AG04450 (cell line): ENCODE measurements around the gene TRAPPC8. TPM values are rescaled to one million over a fixed set of nuclear protein-coding genes. Genes with fewer than 3 reads are reported as not detected.

ENCODE experiments used
- CTCF ChIA-PET: fragments of 300-600, 350-600 bp; formaldehyde crosslinking; extraction: SDS; loops from one replicate; lab custom pipeline; 2022; ENCODE audit warnings: antibody characterized with exemption, inconsistent platforms; lab: Charles Lee
- POLR2A ChIA-PET: fragments of 350-600 bp; formaldehyde crosslinking; extraction: SDS; loops from one replicate; lab custom pipeline; 2021; ENCODE audit warnings: antibody characterized with exemption, inconsistent platforms; lab: Yijun Ruan, JAX
- DNase-seq: peaks from one replicate; pipeline ENCODE4 v3.0.0-alpha.2; 2011; ENCODE audit warnings: low read depth, low spot score
- H3K27ac ChIP-seq: one replicate; pipeline ENCODE4 v1.5.1; 2012; ENCODE audit warnings: low read depth, low read length, control low read depth
- H3K27me3 ChIP-seq: one replicate; pipeline ENCODE4 v1.6.0; 2012; ENCODE audit warnings: low read length; ENCODE audit not compliant: control insufficient read depth, insufficient read depth
- H3K4me3 ChIP-seq: 2 replicates; pipeline ENCODE4 v1.5.1; 2011; ENCODE audit warnings: mild to moderate bottlenecking, low read depth, low read length, control low read depth
- H3K9me3 ChIP-seq: 2 replicates; pipeline ENCODE4 v1.5.1; 2012; ENCODE audit warnings: low read length; ENCODE audit not compliant: control insufficient read depth, insufficient read depth
- polyA plus RNA-seq: library from polyadenylated mRNA; depleted of rRNA; stranded (reverse); fragments of >200 nt; gene quantifications from 2 replicates; pipeline ENCODE4 v1.2.3, GENCODE V29; 2011
- TF ChIP-seq, protein P1 (sequence below): IDR thresholded peaks from 2 replicates; pipeline ENCODE4 v1.5.1; 2011; ENCODE audit warnings: low read depth, low read length, control low read depth, inconsistent platforms

Gene TRAPPC8
- polyA plus RNA-seq, 1 experiment, result 57.6 TPM

DNA sequence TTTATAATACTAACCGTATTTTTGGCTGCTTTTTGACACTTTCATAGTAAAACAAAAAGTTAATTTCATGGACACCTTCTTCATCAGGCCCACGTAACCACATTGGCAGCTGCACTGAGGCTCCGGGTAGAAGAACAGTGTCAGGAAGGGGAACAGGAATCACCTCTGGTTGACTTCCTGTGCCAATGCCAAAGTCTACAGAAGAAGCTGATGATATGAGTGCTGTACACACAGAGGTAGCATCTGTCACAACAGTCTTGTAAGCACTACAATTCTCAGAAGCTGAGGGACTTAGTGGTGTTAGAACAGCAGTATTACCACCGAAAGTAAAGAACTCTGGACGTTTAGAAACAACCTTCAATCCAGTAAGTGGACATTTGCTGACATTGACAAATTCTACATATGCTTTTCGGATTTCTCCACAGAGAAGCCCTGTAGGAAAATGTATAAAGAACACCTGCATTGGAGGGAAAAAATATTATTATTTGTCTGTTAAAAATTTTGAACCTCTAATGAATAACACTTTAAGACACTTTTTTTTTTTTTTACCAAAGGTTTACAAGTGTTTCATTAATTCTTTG is 85.3 kb downstream of the TRAPPC8 start:
- ChIA-PET POLR2A (no interaction called here), CTCF (interaction anchor here (1.0 kb wide), 1 partner anchor 15 kb away, joined by 3 read pairs; no protein-coding TSS in a partner anchor)
- Histone ChIP-seq H3K4me3 (no peak overlapping the region), H3K9me3 (no peaks in the 10 kb centered on the region), H3K27ac (no peak overlapping the region), H3K27me3 (no peaks in the 10 kb centered on the region)
- TF ChIP-seq, protein P1, sequence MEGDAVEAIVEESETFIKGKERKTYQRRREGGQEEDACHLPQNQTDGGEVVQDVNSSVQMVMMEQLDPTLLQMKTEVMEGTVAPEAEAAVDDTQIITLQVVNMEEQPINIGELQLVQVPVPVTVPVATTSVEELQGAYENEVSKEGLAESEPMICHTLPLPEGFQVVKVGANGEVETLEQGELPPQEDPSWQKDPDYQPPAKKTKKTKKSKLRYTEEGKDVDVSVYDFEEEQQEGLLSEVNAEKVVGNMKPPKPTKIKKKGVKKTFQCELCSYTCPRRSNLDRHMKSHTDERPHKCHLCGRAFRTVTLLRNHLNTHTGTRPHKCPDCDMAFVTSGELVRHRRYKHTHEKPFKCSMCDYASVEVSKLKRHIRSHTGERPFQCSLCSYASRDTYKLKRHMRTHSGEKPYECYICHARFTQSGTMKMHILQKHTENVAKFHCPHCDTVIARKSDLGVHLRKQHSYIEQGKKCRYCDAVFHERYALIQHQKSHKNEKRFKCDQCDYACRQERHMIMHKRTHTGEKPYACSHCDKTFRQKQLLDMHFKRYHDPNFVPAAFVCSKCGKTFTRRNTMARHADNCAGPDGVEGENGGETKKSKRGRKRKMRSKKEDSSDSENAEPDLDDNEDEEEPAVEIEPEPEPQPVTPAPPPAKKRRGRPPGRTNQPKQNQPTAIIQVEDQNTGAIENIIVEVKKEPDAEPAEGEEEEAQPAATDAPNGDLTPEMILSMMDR, result no peak
- DNase-seq, result no peak

DNA sequence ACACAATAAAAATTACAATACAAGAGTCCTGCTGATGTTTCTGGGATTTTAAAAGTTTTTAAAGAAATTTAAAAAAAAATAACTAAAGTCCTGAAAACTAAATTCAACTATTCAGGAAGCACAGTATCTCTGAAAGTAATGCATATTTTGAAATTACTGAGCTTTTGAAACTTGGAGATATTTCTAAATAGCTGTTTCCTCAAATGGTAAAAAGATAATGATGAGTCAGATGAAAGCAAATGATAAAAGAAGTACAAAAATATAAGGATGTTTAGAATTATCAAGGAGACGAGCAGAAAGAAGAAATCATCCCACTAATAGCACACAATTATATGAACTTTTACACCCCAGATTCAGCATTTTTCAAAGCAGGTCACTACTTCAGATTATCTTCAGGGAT is 92.1 kb downstream of the TRAPPC8 start:
- TF ChIP-seq, protein P1, result no peak
- H3K27me3 ChIP-seq, result no peaks in the 10 kb centered on the region
- no peaks in the 10 kb centered on the region for H3K9me3 ChIP-seq
- no peak overlapping the region for H3K27ac ChIP-seq
- no peak overlapping the region for H3K4me3 ChIP-seq
- ChIA-PET CTCF (interaction anchor here (0.6 to 2.3 kb wide), 4 partner anchors 10 to 75 kb away, joined by 3 to 11 read pairs (median 4); no protein-coding TSS in a partner anchor), POLR2A (no interaction called here)
- DNase-seq, result no peak

DNA sequence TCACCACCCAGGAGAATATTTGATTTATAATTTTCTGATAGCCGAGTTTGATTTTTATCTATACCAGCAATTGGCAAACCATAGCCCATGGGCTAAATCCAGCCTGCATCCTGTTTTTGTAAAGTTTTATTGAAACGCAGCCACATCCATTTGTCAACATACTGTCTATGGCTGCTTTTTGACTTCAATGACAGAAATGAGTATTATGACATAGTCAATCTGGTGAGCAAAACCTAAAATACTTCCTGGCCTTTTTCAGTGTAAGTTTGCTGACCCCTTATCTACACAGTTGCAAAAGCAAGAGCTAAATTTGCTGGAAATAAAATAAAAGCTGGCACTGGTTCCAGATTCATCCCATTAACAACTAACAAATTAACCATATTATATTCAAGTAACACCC is 102.4 kb downstream of the TRAPPC8 start:
- ChIA-PET CTCF (no interaction called here), POLR2A (no interaction called here)

DNA sequence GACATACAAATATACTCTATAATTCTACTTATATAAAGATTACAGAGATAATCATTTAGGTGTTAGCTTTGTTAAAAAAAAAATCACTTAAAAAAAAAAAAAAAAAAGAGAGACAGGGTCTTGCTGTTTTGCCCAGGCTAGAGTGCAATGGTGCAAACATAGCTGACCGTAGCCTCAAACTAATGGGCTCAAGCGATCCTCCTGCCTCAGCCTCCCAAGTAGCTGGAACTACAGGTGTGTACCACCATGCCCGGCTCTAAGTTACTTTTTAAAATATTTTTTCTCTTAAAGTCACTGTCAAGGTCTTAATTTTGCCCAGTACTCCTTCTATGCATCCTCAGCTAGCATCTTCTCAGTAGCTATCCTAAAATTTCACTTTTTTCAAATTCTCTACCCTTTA is 105.0 kb downstream of the TRAPPC8 start:
- POLR2A ChIA-PET, result no interaction called here
- TF ChIP-seq, protein P1, result no peak
- Histone ChIP-seq H3K27ac (no peak overlapping the region), H3K4me3 (no peak overlapping the region), H3K27me3 (no peaks in the 10 kb centered on the region), H3K9me3 (no peaks in the 10 kb centered on the region)
- DNase-seq, result no peak
- CTCF ChIA-PET, result interaction anchor here (0.6 to 0.7 kb wide), 2 partner anchors 91 to 150 kb away, joined by 3 read pairs; no protein-coding TSS in a partner anchor

More for the DNA sequence above, 102.4 kb downstream of the TRAPPC8 start:
- H3K27ac ChIP-seq, result no peak overlapping the region
- TF ChIP-seq, protein P1, result no peak
- no peaks in the 10 kb centered on the region for H3K27me3 ChIP-seq
- no peak overlapping the region for H3K4me3 ChIP-seq
- no peaks in the 10 kb centered on the region for H3K9me3 ChIP-seq
- DNase-seq, result no peak

DNA sequence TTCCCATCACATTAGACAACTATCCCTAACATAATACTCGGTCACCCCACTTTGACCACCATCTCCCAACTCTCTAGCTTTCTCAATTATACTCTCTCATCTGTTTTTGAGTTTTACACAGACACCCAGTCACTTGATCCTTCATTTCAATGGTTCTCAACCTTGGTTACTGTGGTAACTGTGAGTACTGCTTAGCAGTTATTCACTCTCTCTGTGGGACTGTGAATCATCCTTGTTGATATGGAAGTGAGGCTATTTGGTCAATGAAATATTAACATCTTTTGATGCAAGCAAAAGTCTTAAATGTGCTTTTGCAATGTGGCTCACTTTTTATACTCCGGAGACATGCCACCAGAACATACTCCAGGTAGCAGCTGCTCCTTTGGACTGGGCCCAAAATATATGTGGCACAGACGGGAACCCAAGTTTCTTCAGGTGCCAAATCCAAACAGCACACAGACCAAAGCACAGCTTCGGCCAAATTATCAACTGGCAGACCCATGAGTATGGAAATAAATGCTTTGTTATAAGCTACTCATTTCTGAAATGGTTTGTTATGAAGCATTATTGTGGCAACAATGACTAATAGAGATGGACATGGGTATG is 107.3 kb downstream of the TRAPPC8 start:
- ChIA-PET CTCF (no interaction called here), POLR2A (no interaction called here)
- no peak overlapping the region for H3K27ac ChIP-seq
- no peak overlapping the region for H3K4me3 ChIP-seq
- no peak for DNase-seq
- TF ChIP-seq, protein P1, result no peak
- H3K9me3 ChIP-seq, result no peaks in the 10 kb centered on the region
- H3K27me3 ChIP-seq, result no peaks in the 10 kb centered on the region
